HS-5 (cell line): Measurements from ENCODE around the gene AVL9.
"Not testable (repeated sequence)": the region's sequence is repeated elsewhere in the genome, so short reads cannot be mapped to it uniquely, and the experiment has no call there.

ENCODE experiments used
- DNase-seq: peaks from one replicate; pipeline ENCODE4 v3.0.0-alpha.2; 2012; ENCODE audit warnings: low read depth

The AVL9 gene

GRCh38 chr7:32591938-32592337 is 96.6 kb downstream of the AVL9 start:
- DNase-seq, result no peak

GRCh38 chr7:32592701-32593100 is 97.4 kb downstream of the AVL9 start:
- no peak for DNase-seq

- DNase-seq, result no peak
These were observed 99.7 kb downstream of the AVL9 start for GRCh38 chr7:32594965-32595490.

GRCh38 chr7:32601196-32601595 is 105.9 kb downstream of the AVL9 start:
- not testable (repeated sequence) for DNase-seq

- DNase-seq, result no peak
These were observed 107.2 kb downstream of the AVL9 start for GRCh38 chr7:32602470-32602869.

GRCh38 chr7:32603492-32603891 is 108.2 kb downstream of the AVL9 start:
- not testable (repeated sequence) for DNase-seq

- not testable (repeated sequence) for DNase-seq
These were observed 108.8 kb downstream of the AVL9 start for GRCh38 chr7:32604047-32604446.

- DNase-seq, result no peak
These were observed 109.7 kb downstream of the AVL9 start for GRCh38 chr7:32605032-32605431.

- no peak for DNase-seq
These were observed 114.2 kb downstream of the AVL9 start for GRCh38 chr7:32609463-32609862.

GRCh38 chr7:32611201-32612099 is 116.2 kb downstream of the AVL9 start:
- DNase-seq, result no peak

GRCh38 chr7:32616625-32617024 is 121.3 kb downstream of the AVL9 start:
- peak; percentile 74 for DNase-seq

GRCh38 chr7:32618470-32618869 is 123.2 kb downstream of the AVL9 start:
- no peak for DNase-seq

- DNase-seq, result no peak
These were observed 123.7 kb downstream of the AVL9 start for GRCh38 chr7:32618987-32619386.

GRCh38 chr7:32619416-32619815 is 124.1 kb downstream of the AVL9 start:
- not testable (repeated sequence) for DNase-seq

- DNase-seq, result no peak
These were observed 135.7 kb downstream of the AVL9 start for GRCh38 chr7:32631021-32631420.

- DNase-seq, result not testable (repeated sequence)
These were observed 136.6 kb downstream of the AVL9 start for GRCh38 chr7:32631590-32632497.

- DNase-seq, result not testable (repeated sequence)
These were observed 138.2 kb downstream of the AVL9 start for GRCh38 chr7:32633446-32633845.

GRCh38 chr7:32634798-32635393 is 139.6 kb downstream of the AVL9 start:
- not testable (repeated sequence) for DNase-seq

GRCh38 chr7:32636725-32637462 is 141.6 kb downstream of the AVL9 start:
- DNase-seq, result not testable (repeated sequence)

- not testable (repeated sequence) for DNase-seq
These were observed 142.3 kb downstream of the AVL9 start for GRCh38 chr7:32637611-32638010.
